Thoracic aorta (tissue), 2 donors: Measurements from ENCODE around the gene C3orf22. TPM values are rescaled to one million over a fixed set of nuclear protein-coding genes. Genes with fewer than 3 reads are reported as not detected.

Source experiments
- ATAC-seq: fragments of 150-250 bp; one replicate; pipeline ENCODE4 v1.8.0; 2017; ENCODE audit warnings: low read depth; ENCODE audit not compliant: insufficient number of reproducible peaks, low FRiP score
- DNase-seq: peaks from one replicate; pipeline ENCODE4 v3.0.0-alpha.2; 2020; ENCODE audit warnings: low spot score
- H3K27ac ChIP-seq, 2 donors: fragments of 200-600 bp; sonication (generic); 1 replicate in 1 of 2; 2 replicates in 1 of 2; pipeline ENCODE4 v1.5.1; 2016; ENCODE audit warnings: mild to moderate bottlenecking in 2 of 2, moderate library complexity in 2 of 2
- H3K27me3 ChIP-seq: fragments of 200-600 bp; sonication (generic); replicated peaks from 2 replicates; pipeline ENCODE4 v1.6.0; 2016; ENCODE audit warnings: mild to moderate bottlenecking; ENCODE audit not compliant: insufficient read depth
- H3K36me3 ChIP-seq: fragments of 200-600 bp; sonication (generic); one replicate; pipeline ENCODE4 v1.5.1; 2016
- H3K4me1 ChIP-seq, 2 donors: fragments of 200-600 bp; sonication (generic); 1 replicate in 1 of 2; 2 replicates in 1 of 2; pipeline versions ENCODE4 v1.5.1 to v1.6.0; 2016; ENCODE audit warnings: low read depth in 2 of 2, mild to moderate bottlenecking in 1 of 2; ENCODE audit not compliant: control insufficient read depth in 1 of 2
- H3K4me3 ChIP-seq: fragments of 200-600 bp; sonication (generic); 2 replicates; pipeline ENCODE4 v1.5.1; 2016; ENCODE audit warnings: mild to moderate bottlenecking
- H3K9me3 ChIP-seq: fragments of 200-600 bp; sonication (generic); 2 replicates; pipeline ENCODE4 v1.5.1; 2016
- CTCF ChIP-seq: fragments of 200-600 bp; sonication (generic); IDR thresholded peaks from one replicate; pipeline ENCODE4 v1.5.1; 2019; ENCODE audit warnings: antibody characterized with exemption
- total RNA-seq, 2 donors: library from RNA; depleted of rRNA; stranded (reverse); fragments of >200 nt; gene quantifications; one replicate each; pipeline versions ENCODE4 v1.1.0 to v1.2.3, GENCODE V29; 2016

The C3orf22 gene
- total RNA-seq, 2 donors from 2014 or later: not detected

GRCh38 chr3:126507886-126508285 is 50.8 kb downstream of the C3orf22 start:
- Histone ChIP-seq H3K27me3 (no peaks in the 10 kb centered on the region), H3K27ac (no peak overlapping the region), H3K36me3 (no peaks in the 10 kb centered on the region), H3K4me3 (no peak overlapping the region), H3K9me3 (no peaks in the 10 kb centered on the region), H3K4me1 (no peaks in the 10 kb centered on the region)
- DNase-seq (no peak), ATAC-seq (no peak)
- TF ChIP-seq CTCF: no peak

GRCh38 chr3:126503701-126504100 is 55.0 kb downstream of the C3orf22 start:
- Histone ChIP-seq H3K36me3 (no peaks in the 10 kb centered on the region), H3K27me3 (no peaks in the 10 kb centered on the region), H3K9me3 (no peaks in the 10 kb centered on the region), H3K4me1 (no peaks in the 10 kb centered on the region), H3K27ac (no peak overlapping the region), H3K4me3 (no peak overlapping the region)
- no peak for DNase-seq
- no peak for ATAC-seq
- TF ChIP-seq CTCF: no peak

GRCh38 chr3:126502656-126503055 is 56.1 kb downstream of the C3orf22 start:
- ATAC-seq (no peak), DNase-seq (no peak)
- Histone ChIP-seq H3K27ac (no peak overlapping the region), H3K9me3 (no peaks in the 10 kb centered on the region), H3K4me3 (no peak overlapping the region), H3K27me3 (no peaks in the 10 kb centered on the region), H3K4me1 (no peaks in the 10 kb centered on the region), H3K36me3 (no peaks in the 10 kb centered on the region)
- no peak for TF ChIP-seq CTCF

- Histone ChIP-seq H3K36me3 (no peaks in the 10 kb centered on the region), H3K4me3 (no peak overlapping the region), H3K27me3 (no peaks in the 10 kb centered on the region), H3K27ac (no peak overlapping the region), H3K4me1 (no peaks in the 10 kb centered on the region), H3K9me3 (no peaks in the 10 kb centered on the region)
- DNase-seq (no peak), ATAC-seq (no peak)
- TF ChIP-seq CTCF: no peak
Observed at GRCh38 chr3:126501736-126502135, 57.0 kb downstream of the C3orf22 start.

- DNase-seq (no peak), ATAC-seq (no peak)
- H3K4me3 ChIP-seq: no peak overlapping the region
- TF ChIP-seq CTCF: no peak
- no peaks in the 10 kb centered on the region for H3K27me3 ChIP-seq
- no peaks in the 10 kb centered on the region for H3K4me1 ChIP-seq
- no peaks in the 10 kb centered on the region for H3K36me3 ChIP-seq
- no peaks in the 10 kb centered on the region for H3K9me3 ChIP-seq
- H3K27ac ChIP-seq: no peak overlapping the region
Observed at GRCh38 chr3:126501054-126501453, 57.7 kb downstream of the C3orf22 start.
